H9 (cell line): ENCODE data around the gene SPTBN1. TPM values are rescaled to one million over a fixed set of nuclear protein-coding genes. Genes with fewer than 3 reads are reported as not detected.

Source experiments
- DNase-seq: peaks from one replicate; pipeline ENCODE4 v3.0.0-alpha.2; 2017
- H2AFZ ChIP-seq: one replicate; pipeline ENCODE4 v1.6.1; 2013; ENCODE audit warnings: mild to moderate bottlenecking, low read length, control low read depth, moderate library complexity
- H2AK5ac ChIP-seq: 2 replicates; pipeline ENCODE4 v1.6.1; 2013; ENCODE audit warnings: low read length, control low read depth, mixed read lengths; ENCODE audit not compliant: insufficient read length
- H2BK120ac ChIP-seq: one replicate; pipeline ENCODE4 v1.6.1; 2013; ENCODE audit warnings: low read depth, mild to moderate bottlenecking, low read length, control low read depth, inconsistent platforms; ENCODE audit not compliant: poor library complexity, severe bottlenecking
- H2BK12ac ChIP-seq: 2 replicates; pipeline ENCODE4 v1.6.1; 2013; ENCODE audit warnings: low read length, control low read depth, mixed read lengths, low read depth; ENCODE audit not compliant: insufficient read length
- H2BK15ac ChIP-seq: 2 replicates; pipeline ENCODE4 v1.6.1; 2013; ENCODE audit warnings: low read depth, low read length, control low read depth
- H2BK20ac ChIP-seq: one replicate; pipeline ENCODE4 v1.6.1; 2013; ENCODE audit warnings: low read depth, mild to moderate bottlenecking, low read length, control low read depth, inconsistent platforms; ENCODE audit not compliant: poor library complexity, severe bottlenecking
- H2BK5ac ChIP-seq: 2 replicates; pipeline ENCODE4 v1.6.1; 2013; ENCODE audit warnings: low read length, control low read depth, mixed read lengths; ENCODE audit not compliant: insufficient read length
- H3K14ac ChIP-seq: 2 replicates; pipeline ENCODE4 v1.6.1; 2013; ENCODE audit warnings: low read length, control low read depth; ENCODE audit not compliant: insufficient read depth
- H3K18ac ChIP-seq: 2 replicates; pipeline ENCODE4 v1.6.1; 2013; ENCODE audit warnings: low read depth, mild to moderate bottlenecking, mixed read lengths, low read length, control low read depth; ENCODE audit not compliant: insufficient read length
- H3K23ac ChIP-seq: 2 replicates; pipeline ENCODE4 v1.6.1; 2013; ENCODE audit warnings: low read length, control low read depth, mixed read lengths, low read depth; ENCODE audit not compliant: insufficient read length
- H3K23me2 ChIP-seq: 2 replicates; pipeline ENCODE4 v1.6.1; 2013; ENCODE audit warnings: low read depth, mild to moderate bottlenecking, mixed read lengths, low read length, control low read depth; ENCODE audit not compliant: insufficient read length, poor library complexity, severe bottlenecking
- H3K27ac ChIP-seq: 2 replicates; pipeline ENCODE4 v1.5.1; 2013; ENCODE audit warnings: low read length, control low read depth, mixed read lengths, low read depth; ENCODE audit not compliant: insufficient read length
- H3K27me3 ChIP-seq: 2 replicates; pipeline ENCODE4 v1.6.1; 2013; ENCODE audit warnings: low read length, control low read depth, inconsistent platforms; ENCODE audit not compliant: insufficient read depth
- H3K4ac ChIP-seq: 2 replicates; pipeline ENCODE4 v1.6.1; 2013; ENCODE audit warnings: low read depth, mild to moderate bottlenecking, control low read depth, inconsistent platforms, low read length, moderate library complexity
- H3K4me1 ChIP-seq: 2 replicates; pipeline ENCODE4 v1.6.1; 2013; ENCODE audit warnings: low read length, control low read depth, inconsistent platforms; ENCODE audit not compliant: insufficient read depth
- H3K4me2 ChIP-seq: 2 replicates; pipeline ENCODE4 v1.6.1; 2013; ENCODE audit warnings: low read length, control low read depth, mixed read lengths; ENCODE audit not compliant: insufficient read length, insufficient read depth
- H3K56ac ChIP-seq: 2 replicates; pipeline ENCODE4 v1.6.1; 2013; ENCODE audit warnings: low read depth, mild to moderate bottlenecking, mixed read lengths, low read length, control low read depth; ENCODE audit not compliant: insufficient read length
- H3K79me1 ChIP-seq: 2 replicates; pipeline ENCODE4 v1.6.1; 2013; ENCODE audit warnings: low read depth, mild to moderate bottlenecking, moderate library complexity, low read length, control low read depth, inconsistent platforms; ENCODE audit not compliant: insufficient read depth, poor library complexity, severe bottlenecking
- H3K79me2 ChIP-seq: 2 replicates; pipeline ENCODE4 v1.6.1; 2013; ENCODE audit warnings: low read length, control low read depth, inconsistent platforms; ENCODE audit not compliant: insufficient read depth
- H3K9ac ChIP-seq: 2 replicates; pipeline ENCODE4 v1.6.1; 2013; ENCODE audit warnings: low read length, control low read depth, mixed read lengths; ENCODE audit not compliant: insufficient read length; ENCODE audit errors: extremely low read depth
- H3K9me3 ChIP-seq: one replicate; pipeline ENCODE4 v1.6.1; 2013; ENCODE audit warnings: low read depth, low read length, inconsistent platforms; ENCODE audit not compliant: control insufficient read depth
- H3T11ph ChIP-seq: one replicate; pipeline ENCODE4 v1.6.1; 2013; ENCODE audit warnings: mild to moderate bottlenecking, low read length, control low read depth, inconsistent platforms
- H4K20me1 ChIP-seq: one replicate; pipeline ENCODE4 v1.6.1; 2013; ENCODE audit not compliant: control insufficient read depth, insufficient read length, insufficient read depth
- H4K5ac ChIP-seq: 2 replicates; pipeline ENCODE4 v1.6.1; 2013; ENCODE audit warnings: low read depth, mild to moderate bottlenecking, mixed read lengths, low read length, control low read depth; ENCODE audit not compliant: insufficient read length
- H4K8ac ChIP-seq: replicated peaks from 2 replicates; pipeline ENCODE4 v1.6.1; 2013; ENCODE audit warnings: low read length, control low read depth, mixed read lengths, low read depth; ENCODE audit not compliant: insufficient read length
- H4K91ac ChIP-seq: 2 replicates; pipeline ENCODE4 v1.6.1; 2013; ENCODE audit warnings: low read depth, mild to moderate bottlenecking, moderate library complexity, mixed read lengths, low read length, control low read depth; ENCODE audit not compliant: insufficient read length
- H3K27ac Mint-ChIP-seq, 3 experiments: 2 replicates in 2 of 3; 3 replicates in 1 of 3; pipeline ENCODE4 v1.8.0; 2020 to 2021; ENCODE audit warnings: mixed read lengths in 3 of 3, mild to moderate bottlenecking in 1 of 3, moderate library complexity in 1 of 3
- H3K27me3 Mint-ChIP-seq: 2 replicates; pipeline ENCODE4 v1.8.0; 2021; ENCODE audit warnings: low read depth, mild to moderate bottlenecking, moderate library complexity, mixed read lengths
- H3K36me3 Mint-ChIP-seq, 3 experiments: 2 replicates in 2 of 3; 3 replicates in 1 of 3; pipeline ENCODE4 v1.8.0; 2020 to 2021; ENCODE audit warnings: low read depth in 3 of 3, mixed read lengths in 3 of 3; ENCODE audit not compliant: insufficient read depth in 1 of 3
- H3K4me1 Mint-ChIP-seq, 2 experiments: 2 replicates each; pipeline ENCODE4 v1.8.0; 2020; ENCODE audit warnings: mixed read lengths in 2 of 2
- H3K4me3 Mint-ChIP-seq, 2 experiments: 2 replicates in 1 of 2; 3 replicates in 1 of 2; pipeline ENCODE4 v1.8.0; 2020 to 2021; ENCODE audit warnings: mild to moderate bottlenecking in 2 of 2, mixed read lengths in 2 of 2, moderate library complexity in 1 of 2
- H3K9me3 Mint-ChIP-seq, 2 experiments: 2 replicates in 1 of 2; 3 replicates in 1 of 2; pipeline ENCODE4 v1.8.0; 2020; ENCODE audit warnings: mild to moderate bottlenecking in 2 of 2, mixed read lengths in 2 of 2, moderate library complexity in 1 of 2
- WGBS: extraction: QIAGEN DNeasy Blood & Tissue Kit; methylation state at CpG from one replicate; pipeline ENCODE4 v1.1.7; 2013; ENCODE audit warnings: missing lambda C conversion rate, low lambda C conversion rate, mixed read lengths; ENCODE audit not compliant: insufficient read length; ENCODE audit errors: extremely low coverage; 5-methylcytosine and 5-hydroxymethylcytosine counted together
- total RNA-seq: library from RNA; stranded (reverse); gene quantifications from 2 replicates; pipeline ENCODE4 v1.2.1, GENCODE V29; 2021
- TF ChIP-seq, protein P1 (sequence below): fragments of 200-600 bp; sonication (generic); conservative IDR thresholded peaks from 3 replicates; pipeline ENCODE4 v1.8.0; 2021; ENCODE audit warnings: antibody characterized with exemption, mild to moderate bottlenecking

SPTBN1 gene
- total RNA-seq, 1 experiment from 2014 or later, result 164 TPM

GRCh38 chr2:54594048-54594447 is 137.9 kb downstream of the SPTBN1 start:
- H3K27ac Mint-ChIP-seq, result no peak overlapping the region
- H3K4me3 Mint-ChIP-seq, result no peak overlapping the region
- peaks cover 29% of the 10 kb centered on the region; the same call in 1 of the 2 replicates for H3K79me2 ChIP-seq
- H3K23me2 ChIP-seq, result no peaks in the 10 kb centered on the region
- H2AFZ ChIP-seq, result no peak overlapping the region
- H2BK15ac ChIP-seq, result no peak overlapping the region
- H3K27me3 Mint-ChIP-seq, result no peaks in the 10 kb centered on the region
- no peaks in the 10 kb centered on the region for H3K9me3 Mint-ChIP-seq
- H3K18ac ChIP-seq, result no peak overlapping the region
- no peak overlapping the region for H3K9ac ChIP-seq
- H4K5ac ChIP-seq, result no peak overlapping the region
- no peak overlapping the region for H3K4me2 ChIP-seq
- DNase-seq, result no peak
- no peaks in the 10 kb centered on the region for H3K27me3 ChIP-seq
- H3K27ac ChIP-seq, result no peak overlapping the region
- no peak overlapping the region for H3K56ac ChIP-seq
- no peak overlapping the region for H2BK120ac ChIP-seq
- no peak overlapping the region for H4K8ac ChIP-seq
- H3K14ac ChIP-seq, result no peak overlapping the region
- TF ChIP-seq, protein P1, sequence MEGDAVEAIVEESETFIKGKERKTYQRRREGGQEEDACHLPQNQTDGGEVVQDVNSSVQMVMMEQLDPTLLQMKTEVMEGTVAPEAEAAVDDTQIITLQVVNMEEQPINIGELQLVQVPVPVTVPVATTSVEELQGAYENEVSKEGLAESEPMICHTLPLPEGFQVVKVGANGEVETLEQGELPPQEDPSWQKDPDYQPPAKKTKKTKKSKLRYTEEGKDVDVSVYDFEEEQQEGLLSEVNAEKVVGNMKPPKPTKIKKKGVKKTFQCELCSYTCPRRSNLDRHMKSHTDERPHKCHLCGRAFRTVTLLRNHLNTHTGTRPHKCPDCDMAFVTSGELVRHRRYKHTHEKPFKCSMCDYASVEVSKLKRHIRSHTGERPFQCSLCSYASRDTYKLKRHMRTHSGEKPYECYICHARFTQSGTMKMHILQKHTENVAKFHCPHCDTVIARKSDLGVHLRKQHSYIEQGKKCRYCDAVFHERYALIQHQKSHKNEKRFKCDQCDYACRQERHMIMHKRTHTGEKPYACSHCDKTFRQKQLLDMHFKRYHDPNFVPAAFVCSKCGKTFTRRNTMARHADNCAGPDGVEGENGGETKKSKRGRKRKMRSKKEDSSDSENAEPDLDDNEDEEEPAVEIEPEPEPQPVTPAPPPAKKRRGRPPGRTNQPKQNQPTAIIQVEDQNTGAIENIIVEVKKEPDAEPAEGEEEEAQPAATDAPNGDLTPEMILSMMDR, result no peak
- H3K4me1 ChIP-seq, result peaks cover 6% of the 10 kb centered on the region
- no peak overlapping the region for H2BK12ac ChIP-seq
- no peak overlapping the region for H3T11ph ChIP-seq
- no CpG with 5 or more reads among the region's 4 CpGs for WGBS
- H4K20me1 ChIP-seq, result no peaks in the 10 kb centered on the region
- peaks cover 29 to 32% of the 10 kb centered on the region in 2 experiments for H3K4me1 Mint-ChIP-seq
- no peak overlapping the region for H2AK5ac ChIP-seq
- H4K91ac ChIP-seq, result no peak overlapping the region
- no peak overlapping the region for H3K23ac ChIP-seq
- H3K4ac ChIP-seq, result no peak overlapping the region
- H3K36me3 Mint-ChIP-seq, result peaks cover 8 to 22% (median 16%) of the 10 kb centered on the region in 3 experiments
- H3K9me3 ChIP-seq, result no peaks in the 10 kb centered on the region
- no peak overlapping the region for H2BK5ac ChIP-seq
- H3K79me1 ChIP-seq, result peaks cover 11% of the 10 kb centered on the region
- H2BK20ac ChIP-seq, result no peak overlapping the region
